ELF-1 (cell line): ENCODE data around the gene TBC1D25.

Experiments
- DNase-seq: peaks from one replicate; pipeline ENCODE4 v3.0.0-alpha.2; 2016; ENCODE audit warnings: low read depth, low spot score

TBC1D25 gene

DNA sequence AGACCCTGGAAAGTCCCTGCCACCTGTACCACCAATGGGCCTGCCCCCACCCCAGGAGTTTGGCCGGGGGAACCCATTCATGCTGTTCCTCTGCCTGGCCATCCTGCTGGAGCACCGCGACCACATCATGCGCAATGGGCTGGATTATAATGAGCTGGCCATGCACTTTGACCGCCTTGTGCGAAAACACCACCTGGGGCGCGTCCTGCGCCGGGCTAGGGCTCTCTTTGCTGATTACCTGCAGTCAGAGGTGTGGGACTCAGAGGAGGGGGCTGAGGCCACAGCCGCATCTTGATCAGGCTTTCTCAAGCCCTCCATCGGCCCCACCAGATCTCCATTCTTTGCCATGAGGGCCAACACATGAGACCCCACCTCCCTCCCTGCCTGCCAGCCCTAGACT lies 21.2 kb downstream of the TBC1D25 start:
- DNase-seq, result no peak

DNA sequence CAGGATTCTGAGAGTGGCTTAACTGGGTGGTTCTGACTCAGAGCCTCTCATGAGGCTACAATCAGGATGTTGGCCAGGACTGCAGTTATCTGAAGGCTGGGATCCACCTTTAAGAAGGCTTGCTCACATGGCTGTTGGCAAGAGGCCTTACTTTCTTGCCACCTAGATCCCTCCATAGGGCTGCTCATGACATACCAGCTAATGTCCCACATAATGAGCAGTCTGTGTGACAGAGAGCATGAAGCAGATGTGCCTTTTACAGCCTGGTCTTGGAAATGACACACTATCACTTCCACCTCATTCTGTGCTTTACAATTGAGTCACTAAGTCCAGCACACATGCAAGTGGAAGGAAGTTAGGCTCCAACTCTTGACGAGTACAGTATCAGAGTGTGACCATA lies 30.4 kb downstream of the TBC1D25 start:
- DNase-seq, result no peak

DNA sequence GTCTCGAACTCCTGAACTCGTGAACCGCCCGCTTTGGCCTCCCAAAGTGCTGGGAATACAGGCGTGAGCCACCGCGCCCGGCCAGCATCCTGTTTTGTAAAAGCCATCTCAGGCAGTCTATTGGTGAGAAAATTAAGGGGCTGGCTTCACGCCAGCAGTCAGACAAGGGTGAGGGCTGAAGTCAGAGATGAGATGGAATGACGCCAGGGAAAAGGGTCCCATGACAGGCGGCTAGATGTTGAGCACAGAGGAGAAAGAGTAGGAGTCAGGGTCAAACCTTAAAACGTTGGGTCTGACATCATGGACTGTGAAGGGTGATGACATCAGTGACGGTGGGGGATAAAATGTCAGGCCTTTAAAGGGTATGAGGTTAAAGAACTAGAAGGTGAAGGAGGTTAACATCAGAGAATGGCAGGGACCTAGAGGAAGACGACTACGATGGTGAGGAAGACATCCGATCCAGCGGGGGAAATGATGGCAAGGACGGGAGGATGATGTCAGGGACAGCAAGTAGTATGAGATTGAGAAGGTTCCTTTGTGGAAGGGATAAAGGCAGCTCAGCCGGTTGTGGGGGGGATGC lies 34.3 kb downstream of the TBC1D25 start:
- DNase-seq, result peak; percentile 68

DNA sequence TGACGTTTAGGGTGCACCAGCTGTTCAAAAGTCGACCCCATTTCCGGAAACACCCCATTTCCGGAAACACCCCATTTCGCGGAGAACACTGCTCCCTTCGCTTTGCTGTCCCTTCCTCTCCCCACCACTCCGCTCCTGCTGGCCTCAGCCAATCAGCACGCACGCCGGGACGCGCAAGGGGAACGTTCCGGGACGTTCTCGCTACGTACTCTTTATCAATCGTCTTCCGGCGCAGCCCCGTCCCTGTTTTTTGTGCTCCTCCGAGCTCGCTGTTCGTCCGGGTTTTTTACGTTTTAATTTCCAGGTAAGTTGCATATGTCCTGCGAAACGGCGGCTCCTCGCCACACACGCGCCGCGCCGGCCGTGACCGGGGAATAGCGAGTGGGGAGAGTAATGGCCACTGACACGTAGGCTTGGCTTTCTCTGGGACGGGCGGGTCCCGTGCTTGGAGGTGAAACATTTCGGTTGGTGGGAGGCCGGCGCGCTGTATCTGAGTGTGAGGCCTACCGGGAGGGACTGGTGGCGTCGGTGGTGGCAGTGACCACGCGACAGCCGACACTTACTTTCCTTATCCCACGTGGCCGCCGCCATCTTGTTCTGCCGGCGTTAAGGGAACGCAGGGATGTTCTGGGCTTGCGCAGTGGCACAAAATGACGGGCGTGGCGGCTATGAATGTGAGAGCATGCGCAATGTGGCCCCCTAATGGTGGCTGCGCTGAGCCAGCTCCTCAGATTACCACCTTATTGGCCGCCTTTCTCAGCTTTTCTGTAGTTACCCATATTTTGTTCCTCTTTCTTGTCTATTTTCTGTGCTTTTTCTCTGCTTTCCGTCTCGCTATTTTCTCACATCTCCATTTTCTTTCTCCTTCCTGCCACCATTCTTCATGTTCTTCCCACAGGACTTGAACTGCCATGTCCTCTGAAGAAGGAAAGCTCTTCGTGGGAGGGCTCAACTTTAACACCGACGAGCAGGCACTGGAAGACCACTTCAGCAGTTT lies 35.1 kb downstream of the TBC1D25 start, which contains the start of gene RBM3:
RBM3 (plus strand) TSS at position 215 of the 997 bp plus-strand sequence; CDS start at position 912, 697 bp downstream.
- peak; percentile 96 for DNase-seq

- no peak for DNase-seq
Measured at GRCh38 chrX:48575642-48576041, 36.1 kb downstream of the TBC1D25 start.

GRCh38 chrX:48576108-48576507 lies 36.6 kb downstream of the TBC1D25 start:
- no peak for DNase-seq

DNA sequence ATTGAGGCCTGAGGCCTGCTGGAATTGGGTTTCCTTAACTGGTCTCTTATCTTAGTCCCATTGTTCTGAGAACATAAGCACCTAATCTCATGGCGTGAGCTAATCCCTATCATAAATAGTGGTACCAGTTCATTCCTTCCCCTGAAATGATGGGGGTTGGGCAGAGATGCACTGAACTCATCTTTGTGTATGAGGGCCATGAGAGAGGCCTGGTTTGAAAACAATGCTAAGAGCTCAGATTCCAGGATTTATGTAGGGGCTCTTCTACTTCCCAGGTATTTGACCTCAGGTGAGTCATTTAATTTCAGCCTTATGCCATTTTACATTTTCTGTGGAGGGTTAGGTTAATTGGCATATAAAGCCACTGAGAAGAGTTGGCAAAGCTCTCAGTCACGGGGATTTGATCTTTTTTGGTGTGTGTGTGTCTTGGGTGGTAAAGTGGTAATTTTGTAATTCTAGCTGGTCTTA lies 39.2 kb downstream of the TBC1D25 start:
- DNase-seq, result no peak

GRCh38 chrX:48579259-48579658 lies 39.7 kb downstream of the TBC1D25 start:
- DNase-seq, result no peak

GRCh38 chrX:48580662-48581061 lies 41.1 kb downstream of the TBC1D25 start:
- DNase-seq, result peak; percentile 58

- DNase-seq, result no peak
Measured at GRCh38 chrX:48584698-48585097, 45.2 kb downstream of the TBC1D25 start.

- no peak for DNase-seq
Measured at GRCh38 chrX:48589482-48590162, 50.1 kb downstream of the TBC1D25 start.

GRCh38 chrX:48590203-48591103 lies 50.9 kb downstream of the TBC1D25 start:
- DNase-seq, result no peak

GRCh38 chrX:48591255-48591791 lies 51.8 kb downstream of the TBC1D25 start:
- no peak for DNase-seq

DNA sequence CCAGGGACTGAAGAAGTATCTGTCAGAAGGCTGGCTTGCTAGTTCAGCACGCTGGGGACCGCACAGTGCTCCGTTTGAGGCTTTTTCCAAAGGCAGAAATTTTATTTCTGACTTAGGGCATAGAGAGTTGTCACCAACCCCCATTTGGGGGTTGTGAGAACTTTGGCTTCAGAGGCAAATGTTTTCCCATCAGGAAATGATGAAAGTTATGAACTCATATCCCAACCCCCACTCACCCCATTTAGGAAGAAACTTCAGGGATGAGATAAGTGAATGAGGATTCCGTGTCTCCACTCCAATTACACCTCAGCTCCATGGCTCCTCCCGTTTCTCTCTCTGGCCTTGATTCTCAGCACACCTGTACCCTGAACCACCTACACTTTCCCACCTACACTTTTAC lies 53.5 kb downstream of the TBC1D25 start:
- DNase-seq, result no peak

GRCh38 chrX:48595929-48596328 lies 56.4 kb downstream of the TBC1D25 start:
- no peak for DNase-seq

- DNase-seq, result peak; percentile 98
Measured at GRCh38 chrX:48597353-48598264, 58.1 kb downstream of the TBC1D25 start, which contains the start of gene WDR13. Gene WDR13 (plus strand): TSS chrX:48597492. CDS start chrX:48597997, 505 bp downstream.

DNA sequence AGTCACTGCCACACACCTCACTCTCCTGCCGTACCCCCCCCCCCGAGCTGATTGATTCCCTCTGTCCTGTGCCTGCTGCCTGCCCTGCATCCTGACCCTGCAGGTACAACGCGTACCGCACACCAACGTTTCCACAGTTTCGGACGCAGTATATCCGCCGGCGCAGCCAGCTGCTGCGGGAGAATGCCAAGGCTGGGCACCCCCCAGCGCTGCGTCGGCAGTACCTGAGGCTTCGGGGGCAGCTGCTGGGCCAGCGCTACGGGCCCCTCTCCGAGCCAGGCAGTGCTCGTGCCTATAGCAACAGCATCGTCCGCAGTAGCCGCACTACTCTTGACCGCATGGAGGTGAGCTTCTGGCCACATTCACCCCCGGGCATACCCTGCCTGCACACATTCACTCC lies 59.1 kb downstream of the TBC1D25 start:
- no peak for DNase-seq

DNA sequence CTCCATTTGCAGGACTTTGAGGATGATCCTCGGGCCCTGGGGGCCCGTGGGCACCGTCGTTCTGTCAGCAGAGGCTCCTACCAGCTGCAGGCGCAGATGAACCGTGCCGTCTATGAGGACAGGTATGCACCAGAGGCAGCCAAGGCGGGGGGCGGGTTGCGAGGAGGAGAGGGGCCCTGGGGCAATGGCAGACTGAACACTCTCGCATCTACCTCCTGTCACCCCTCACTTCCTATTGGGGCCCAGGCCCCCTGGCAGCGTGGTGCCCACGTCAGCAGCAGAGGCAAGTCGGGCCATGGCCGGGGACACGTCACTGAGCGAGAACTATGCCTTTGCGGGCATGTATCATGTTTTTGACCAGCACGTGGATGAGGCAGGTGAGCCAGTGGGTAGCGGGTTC lies 59.8 kb downstream of the TBC1D25 start:
- DNase-seq, result no peak

- no peak for DNase-seq
Measured at GRCh38 chrX:48600226-48600625, 60.7 kb downstream of the TBC1D25 start.
